ENCODE data around the gene NRARP. TPM values are rescaled to one million over a fixed set of nuclear protein-coding genes. Genes with fewer than 3 reads are reported as not detected.

NRARP gene
- total and polyA plus RNA-seq, 2 experiments from 2014 or later, result 4.0 to 55.1 TPM

GRCh38 chr9:137273095-137273490, 29.0 kb downstream of the NRARP start (continued):
- TF ChIP-seq ZNF462 (CRISPR knock-in tag; IDR thresholded peaks at IDR 0.05) (no peak), EZH2phosphoT487 (IDR thresholded peaks at IDR 0.05; ENCODE audit: unreplicated experiment) (no peak), JUNB (IDR thresholded peaks at IDR 0.05; ENCODE audit: unreplicated experiment) (no peak)

GRCh38 chr9:137272241-137273094, 29.6 kb downstream of the NRARP start:
- no peak for ATAC-seq
- no peaks in the 10 kb centered on the region for H3K9me2 ChIP-seq (ENCODE audit: insufficient read depth)

More at GRCh38 chr9:137272241-137273094, 29.6 kb downstream of the NRARP start:
- 0 out of 2 replicates have a peak, but pooled peaks cover 2% of the 10 kb centered on the region for H3F3A ChIP-seq (replicated peaks; ENCODE audit: low read depth)
- no peaks in the 10 kb centered on the region for H3K27me3 ChIP-seq (ENCODE audit: insufficient read depth)
- H4K20me1 ChIP-seq (replicated peaks; ENCODE audit: insufficient read depth), result 0 out of 2 replicates have a peak, but pooled peaks cover 9% of the 10 kb centered on the region
- peak overlapping the region; percentile 55; the same call in 1 of the 2 replicates for H3K27ac ChIP-seq (ENCODE audit: low read depth)
- Mint-ChIP-seq H3K36me3 (ENCODE audit: low read depth) (peaks cover 29% of the 10 kb centered on the region), H3K4me1 (peaks cover 36% of the 10 kb centered on the region), H3K4me3 (no peak overlapping the region), H3K9me3 (no peaks in the 10 kb centered on the region; the same call in 2 of the 3 replicates), H3K27ac (peak overlapping the region; percentile 84; the same call in 1 of the 2 replicates), H3K27me3 (ENCODE audit: insufficient read depth, low read depth, poor library complexity) (peaks cover 32% of the 10 kb centered on the region)
- peaks cover 10% of the 10 kb centered on the region; the same call in 1 of the 2 replicates for H3K36me3 ChIP-seq (ENCODE audit: insufficient read depth)
- DNase-seq (ENCODE audit: low spot score), result no peak
- no peak overlapping the region for H2AFZ ChIP-seq
- H3K79me2 ChIP-seq (replicated peaks; ENCODE audit: insufficient read depth), result no peaks in the 10 kb centered on the region
- peaks cover 12% of the 10 kb centered on the region for H3K4me1 ChIP-seq (ENCODE audit: insufficient read depth)
- TF ChIP-seq JUNB (IDR thresholded peaks at IDR 0.05; ENCODE audit: unreplicated experiment) (no peak), REST (IDR thresholded peaks at IDR 0.05; ENCODE audit: unreplicated experiment) (no peak), STAT1 (IDR thresholded peaks at IDR 0.05; ENCODE audit: unreplicated experiment) (no peak), ZNF114 (CRISPR knock-in tag; IDR thresholded peaks at IDR 0.05) (no peak)
- H3K4me2 ChIP-seq, result no peak overlapping the region
- H3K4me3 ChIP-seq, result no peak overlapping the region
